Thymus (tissue), 14 donors: ENCODE measurements around the gene KCNK4. TPM values are rescaled to one million over a fixed set of nuclear protein-coding genes. Genes with fewer than 3 reads are reported as not detected.
"Not testable (repeated sequence)": the region's sequence is repeated elsewhere in the genome, so short reads cannot be mapped to it uniquely, and the experiment has no call there.

Experiments used
- DNase-seq, 9 donors: peaks; one replicate each; pipeline ENCODE4 v3.0.0-alpha.2; 2013; ENCODE audit warnings: low spot score in 9 of 9, low read depth in 6 of 9, missing footprints in 1 of 9
- H3K27ac ChIP-seq, 2 donors: one replicate each; pipeline ENCODE4 v1.5.1; 2013; ENCODE audit warnings: control low read depth in 1 of 2, low read depth in 1 of 2, low read length in 1 of 2, mild to moderate bottlenecking in 1 of 2, moderate library complexity in 1 of 2
- H3K27me3 ChIP-seq, 2 donors: one replicate each; pipeline ENCODE4 v1.5.1; 2013; ENCODE audit warnings: low read length in 1 of 2; ENCODE audit not compliant: control insufficient read depth in 2 of 2, insufficient read depth in 1 of 2
- H3K36me3 ChIP-seq, 2 donors: one replicate each; pipeline ENCODE4 v1.5.1; 2013; ENCODE audit warnings: low read length in 1 of 2, mild to moderate bottlenecking in 1 of 2, moderate library complexity in 1 of 2; ENCODE audit not compliant: control insufficient read depth in 2 of 2, insufficient read depth in 2 of 2
- H3K4me1 ChIP-seq, 2 donors: one replicate each; pipeline ENCODE4 v1.5.1; 2013; ENCODE audit warnings: low read length in 2 of 2; ENCODE audit not compliant: control insufficient read depth in 2 of 2, insufficient read depth in 2 of 2
- H3K4me3 ChIP-seq, 2 donors: one replicate each; pipeline ENCODE4 v1.5.1; 2013; ENCODE audit warnings: low read length in 2 of 2, control low read depth in 1 of 2, mild to moderate bottlenecking in 1 of 2
- H3K9me3 ChIP-seq, 2 donors: one replicate each; pipeline ENCODE4 v1.5.1; 2013; ENCODE audit warnings: low read length in 1 of 2, mild to moderate bottlenecking in 1 of 2; ENCODE audit not compliant: control insufficient read depth in 2 of 2, insufficient read depth in 1 of 2
- WGBS: extraction: QIAGEN DNeasy Blood & Tissue Kit; methylation state at CpG from one replicate; pipeline ENCODE4 v1.1.7; 2013; 5-methylcytosine and 5-hydroxymethylcytosine counted together
- long read RNA-seq, 10 donors: transcript quantifications; one replicate each; lab custom pipeline, GENCODE V29; 2026
- polyA plus RNA-seq: library from polyadenylated mRNA; stranded (reverse); fragments of 200-250 nt; gene quantifications from one replicate; pipeline ENCODE4 v1.2.3, GENCODE V29; 2013
- total RNA-seq: library from RNA; stranded (reverse); fragments of 120-200 nt; gene quantifications from one replicate; pipeline ENCODE4 v1.2.4, GENCODE V29; 2013
- donor health status: healthy.

KCNK4 gene
- total RNA-seq (not detected), polyA plus RNA-seq (not detected)
- long read RNA-seq, donor 1, result 0 reads
- long read RNA-seq, donor 2, result 0 reads
- long read RNA-seq, donor 3, result 0 reads
- long read RNA-seq, donor 4, result 0 reads
- long read RNA-seq, donor 5, result 0 reads
- long read RNA-seq, donor 6, result 0 reads
- long read RNA-seq, donor 7, result 0 reads
- long read RNA-seq, donor 8, result 0 reads
- long read RNA-seq, donor 9, result 0 reads
- long read RNA-seq, donor 10, result 0 reads

DNA sequence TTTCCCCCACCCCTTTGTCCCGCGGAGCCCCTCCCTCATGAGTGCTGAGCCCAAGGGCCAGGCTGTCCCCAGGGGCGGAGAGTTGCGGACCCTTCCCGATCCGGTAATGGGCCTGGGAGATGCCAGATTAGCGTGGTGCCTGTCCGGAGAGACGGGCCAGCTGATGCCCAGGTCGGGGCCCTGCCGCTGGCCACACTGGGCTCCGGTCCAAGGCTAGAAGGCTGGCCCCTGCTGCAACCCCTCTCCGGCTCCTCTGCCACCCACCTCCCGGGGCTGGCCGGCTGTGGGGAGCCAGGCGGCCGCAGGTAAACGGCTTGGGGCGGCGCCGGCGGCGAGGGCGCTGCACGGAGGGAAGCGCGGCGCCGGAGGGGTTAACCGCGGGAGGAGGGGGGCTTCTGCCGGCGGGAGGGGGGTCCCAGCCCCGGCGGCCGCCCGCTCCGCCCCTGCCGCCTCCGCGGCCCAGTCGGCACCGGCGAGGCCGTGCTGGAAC, at the start of gene KCNK4:
Gene KCNK4, plus strand, starts transcription at position 41 of the 490 bp plus-strand sequence. CDS start 1,717 bp downstream, outside the sequence.
- peaks cover 59 to 75% of the 10 kb centered on the region in 2 donors for H3K27me3 ChIP-seq
- H3K4me3 ChIP-seq, result peak within 1 kb of the TSS in 1 of 2 donors; percentile 29
- H3K9me3 ChIP-seq, result peaks cover 0 to 5% of the 10 kb centered on the region in 2 donors
- H3K36me3 ChIP-seq, result peaks cover 0 to 3% of the 10 kb centered on the region in 2 donors
- DNase-seq, result no peak
- H3K4me1 ChIP-seq, result peaks cover 7 to 8% of the 10 kb centered on the region in 2 donors
- no peak within 1 kb of the TSS for H3K27ac ChIP-seq
- 6% methylated on average over 45 of the region's 45 CpGs for WGBS

- Histone ChIP-seq H3K27me3 (no peaks in the 10 kb centered on the region), H3K36me3 (peaks cover 19 to 22% of the 10 kb centered on the region in 2 donors), H3K4me3 (peak overlapping the region; percentile 54 to 80), H3K9me3 (peaks cover 0 to 14% of the 10 kb centered on the region in 2 donors), H3K27ac (peak overlapping the region; percentile 92 to 99), H3K4me1 (peaks cover 20 to 80% of the 10 kb centered on the region in 2 donors)
- peak in 8 of 9 donors; percentile 95 to 100 (median 99) for DNase-seq
- WGBS, result under 1% methylated on average over 63 of the region's 63 CpGs
Observed at GRCh38 chr11:64241491-64242374, 49.4 kb upstream of the KCNK4 start.

DNA sequence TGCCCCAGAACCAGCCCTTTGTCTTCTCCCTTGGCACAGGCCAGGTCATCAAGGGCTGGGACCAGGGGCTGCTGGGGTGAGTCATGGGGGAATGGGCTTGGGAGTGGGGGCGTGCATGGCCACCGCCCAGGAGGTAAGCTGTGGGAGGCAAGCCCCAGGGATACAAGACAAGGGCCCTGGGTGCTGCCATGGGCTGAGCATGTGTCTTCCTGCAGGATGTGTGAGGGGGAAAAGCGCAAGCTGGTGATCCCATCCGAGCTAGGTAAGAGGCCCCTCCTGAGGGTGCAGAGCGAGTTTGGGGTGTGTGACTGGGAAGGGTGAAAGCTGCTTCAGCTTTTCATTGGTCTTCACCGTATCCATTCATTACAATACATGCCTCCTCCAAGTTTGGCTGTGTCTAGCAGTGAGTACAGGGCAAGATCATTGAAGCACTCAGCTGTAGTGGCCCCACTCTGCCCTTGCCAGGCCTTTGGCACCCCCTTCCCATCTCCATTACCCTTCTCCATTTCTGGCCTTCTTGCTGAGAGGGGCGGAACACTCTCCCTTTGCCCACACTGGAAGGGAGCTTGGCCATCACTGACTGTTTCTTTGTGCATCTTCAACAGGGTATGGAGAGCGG, 47.8 kb upstream of the KCNK4 start:
- peaks cover 7 to 19% of the 10 kb centered on the region in 2 donors for H3K36me3 ChIP-seq
- H3K27ac ChIP-seq, result no peak overlapping the region
- DNase-seq, result no peak
- H3K4me1 ChIP-seq, result peaks cover 26 to 77% of the 10 kb centered on the region in 2 donors
- H3K4me3 ChIP-seq, result no peak overlapping the region
- WGBS, result 95% methylated on average over 8 of the region's 8 CpGs
- peaks cover 3 to 15% of the 10 kb centered on the region in 2 donors for H3K27me3 ChIP-seq
- peaks cover 0 to 14% of the 10 kb centered on the region in 2 donors for H3K9me3 ChIP-seq

DNA sequence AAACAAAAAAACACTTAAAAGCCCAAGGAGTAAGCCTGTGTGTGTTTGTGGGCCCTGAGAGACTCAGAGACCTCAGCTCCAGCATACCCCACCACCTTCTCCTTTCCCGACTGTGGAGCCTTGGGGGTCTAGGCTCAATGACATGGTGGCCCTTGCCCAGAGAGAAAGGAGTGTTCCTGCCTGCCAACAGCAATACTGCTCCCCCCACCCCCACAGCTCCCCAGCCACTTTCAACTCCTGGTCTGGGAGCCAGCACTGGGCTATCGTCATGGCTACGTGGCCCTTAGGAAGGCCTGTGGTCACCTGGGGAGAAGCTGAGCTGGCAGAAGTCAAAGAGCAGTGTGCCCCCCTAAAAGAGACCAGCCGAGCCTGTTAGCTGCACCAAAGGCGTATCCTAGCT, 47.0 kb upstream of the KCNK4 start:
- no peak for DNase-seq
- peaks cover 4 to 18% of the 10 kb centered on the region in 2 donors for H3K27me3 ChIP-seq
- H3K9me3 ChIP-seq, result peaks cover 0 to 14% of the 10 kb centered on the region in 2 donors
- H3K4me3 ChIP-seq, result no peak overlapping the region
- H3K36me3 ChIP-seq, result peaks cover 0 to 19% of the 10 kb centered on the region in 2 donors
- WGBS, result 81% methylated on average over 5 of the region's 5 CpGs
- H3K4me1 ChIP-seq, result peaks cover 26 to 70% of the 10 kb centered on the region in 2 donors
- H3K27ac ChIP-seq, result no peak overlapping the region

- peak overlapping the region; percentile 77 to 79 for H3K27ac ChIP-seq
- peaks cover 26 to 71% of the 10 kb centered on the region in 2 donors for H3K4me1 ChIP-seq
- H3K36me3 ChIP-seq, result peaks cover 0 to 19% of the 10 kb centered on the region in 2 donors
- WGBS, result 41% methylated on average over 6 of the region's 6 CpGs
- H3K4me3 ChIP-seq, result peak overlapping the region; percentile 64 to 74
- peaks cover 4 to 18% of the 10 kb centered on the region in 2 donors for H3K27me3 ChIP-seq
- H3K9me3 ChIP-seq, result peaks cover 0 to 14% of the 10 kb centered on the region in 2 donors
- DNase-seq, result no peak
Observed at GRCh38 chr11:64244966-64245365, 46.1 kb upstream of the KCNK4 start.

DNA sequence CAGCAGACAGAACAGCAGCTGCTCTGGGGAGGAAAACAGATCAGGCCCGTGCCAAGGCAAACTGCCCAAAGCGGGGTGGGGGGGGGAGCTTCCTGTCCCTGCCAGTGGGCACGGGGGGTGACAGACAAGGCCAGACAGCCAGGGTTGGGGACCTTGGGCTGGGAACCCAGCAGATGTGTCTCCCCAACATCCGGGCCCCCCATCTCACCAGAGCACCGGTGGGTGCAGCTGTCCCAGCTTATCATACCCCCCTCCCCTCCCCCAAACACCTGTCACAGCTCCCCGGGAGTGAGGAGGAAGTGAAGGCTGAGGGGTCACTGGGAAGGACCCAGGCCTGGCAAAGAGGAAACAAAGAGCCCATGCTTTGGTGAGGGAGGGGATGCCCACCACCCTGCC, 45.7 kb upstream of the KCNK4 start:
- WGBS, result 1% methylated on average over 6 of the region's 6 CpGs
- Histone ChIP-seq H3K27ac (peak overlapping the region; percentile 79 to 86), H3K27me3 (peaks cover 4 to 22% of the 10 kb centered on the region in 2 donors), H3K36me3 (peaks cover 0 to 19% of the 10 kb centered on the region in 2 donors), H3K4me1 (peaks cover 28 to 71% of the 10 kb centered on the region in 2 donors), H3K9me3 (peaks cover 0 to 17% of the 10 kb centered on the region in 2 donors), H3K4me3 (peak overlapping the region; percentile 64 to 74)
- peak in 4 of 9 donors; percentile 62 to 81 (median 72) for DNase-seq

GRCh38 chr11:64245797-64246620, 45.1 kb upstream of the KCNK4 start:
- Histone ChIP-seq H3K4me1 (peaks cover 33 to 74% of the 10 kb centered on the region in 2 donors), H3K27ac (peak overlapping the region; percentile 79 to 86), H3K36me3 (peaks cover 0 to 19% of the 10 kb centered on the region in 2 donors), H3K9me3 (peaks cover 0 to 15% of the 10 kb centered on the region in 2 donors), H3K4me3 (peak overlapping the region; percentile 64 to 74), H3K27me3 (peaks cover 4 to 28% of the 10 kb centered on the region in 2 donors)
- peak in 1 of 9 donors; percentile 69 for DNase-seq
- under 1% methylated on average over 46 of the region's 46 CpGs for whole genome bisulfite sequencing

- WGBS, result 2% methylated on average over 43 of the region's 43 CpGs
- peaks cover 0 to 12% of the 10 kb centered on the region in 2 donors for H3K9me3 ChIP-seq
- H3K4me1 ChIP-seq, result peaks cover 34 to 77% of the 10 kb centered on the region in 2 donors
- DNase-seq, H3K27ac ChIP-seq: not testable (repeated sequence)
- peaks cover 0 to 19% of the 10 kb centered on the region in 2 donors for H3K36me3 ChIP-seq
- peak overlapping the region; percentile 64 to 74 for H3K4me3 ChIP-seq
- H3K27me3 ChIP-seq, result peaks cover 4 to 30% of the 10 kb centered on the region in 2 donors
Observed at GRCh38 chr11:64246621-64246870, 44.6 kb upstream of the KCNK4 start.
